NCI-H82 treated with DMSO at 0.1 percent for 48 hours (cell line): Measurements from ENCODE around the gene TMEM247.
"Not testable (repeated sequence)": the region's sequence is repeated elsewhere in the genome, so short reads cannot be mapped to it uniquely, and the experiment has no call there.

ENCODE experiments used
- DNase-seq: peaks from one replicate; lab custom pipeline; 2025; ENCODE audit not compliant: unreplicated experiment; lab: John Stamatoyannopoulos, UW

TMEM247 gene

GRCh38 chr2:46509804-46510203 is 30.4 kb downstream of the TMEM247 start:
- DNase-seq = no peak

- DNase-seq = no peak
Observed at GRCh38 chr2:46510598-46511177, 31.3 kb downstream of the TMEM247 start.

- no peak for DNase-seq
Observed at GRCh38 chr2:46512185-46512584, 32.8 kb downstream of the TMEM247 start.

DNA sequence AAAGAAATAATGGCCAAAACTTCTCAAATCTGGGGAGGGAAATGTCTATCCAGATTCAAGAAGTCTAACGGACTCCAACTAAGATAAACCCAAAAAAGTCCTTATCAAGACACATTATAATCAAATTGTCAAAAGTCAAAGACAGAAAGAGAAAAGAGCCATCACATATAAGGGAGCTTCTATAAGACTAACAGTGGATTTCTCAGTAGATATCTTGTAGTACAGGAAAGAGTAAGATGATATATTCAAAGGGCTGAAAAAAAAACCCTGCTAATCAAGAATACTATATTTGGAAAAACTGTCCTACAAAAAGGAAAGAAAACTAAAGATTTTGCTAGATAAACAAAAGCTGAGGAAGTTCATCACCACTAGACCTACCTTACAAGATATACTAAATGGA is 35.4 kb downstream of the TMEM247 start:
- DNase-seq = no peak

DNA sequence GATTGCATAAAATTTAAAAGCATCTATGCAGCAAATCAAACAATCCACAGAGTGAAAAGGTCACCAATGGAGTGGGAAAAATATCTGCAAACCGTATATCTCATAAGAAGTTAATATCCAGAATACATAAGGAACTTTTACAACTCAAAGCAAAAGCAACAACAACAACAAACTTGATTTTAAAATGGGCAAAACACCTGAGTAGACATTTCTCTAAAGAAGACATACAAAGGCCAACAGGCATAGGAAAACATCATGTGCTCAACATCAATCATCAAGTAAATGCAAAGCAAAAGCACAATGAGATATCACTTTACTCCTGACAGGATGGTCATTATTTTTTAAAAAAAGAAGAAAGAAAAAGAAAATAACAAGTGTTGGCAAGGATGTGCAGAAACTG is 38.1 kb downstream of the TMEM247 start:
- DNase-seq = no peak

- DNase-seq = no peak
Observed at GRCh38 chr2:46518861-46519260, 39.5 kb downstream of the TMEM247 start.

- no peak for DNase-seq
Observed at GRCh38 chr2:46519265-46519664, 39.9 kb downstream of the TMEM247 start.

- DNase-seq = no peak
Observed at GRCh38 chr2:46520130-46520711, 40.9 kb downstream of the TMEM247 start.

DNA sequence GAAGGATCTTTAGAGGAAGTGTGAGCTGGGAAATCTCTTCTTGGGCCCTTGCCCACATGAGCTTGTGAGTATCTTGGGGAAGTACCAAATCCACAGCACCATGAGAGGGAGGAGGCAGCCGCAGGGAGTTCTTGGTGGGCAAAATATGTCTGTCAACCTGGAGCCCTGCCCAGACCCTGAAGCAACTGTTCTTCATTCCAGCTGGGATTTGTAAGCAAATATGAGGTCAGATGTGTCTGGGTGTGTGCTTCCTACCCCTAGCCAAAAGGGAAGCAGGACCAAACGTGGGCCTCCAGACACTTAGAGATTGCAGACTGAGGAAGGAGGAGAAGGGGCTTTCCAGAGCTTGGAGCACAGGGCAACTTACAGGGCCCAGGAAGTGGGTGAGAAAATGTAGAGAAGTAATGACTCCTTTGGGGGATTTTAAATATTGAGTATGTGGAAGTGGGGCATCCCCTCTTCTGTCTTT is 41.9 kb downstream of the TMEM247 start:
- DNase-seq = no peak

DNA sequence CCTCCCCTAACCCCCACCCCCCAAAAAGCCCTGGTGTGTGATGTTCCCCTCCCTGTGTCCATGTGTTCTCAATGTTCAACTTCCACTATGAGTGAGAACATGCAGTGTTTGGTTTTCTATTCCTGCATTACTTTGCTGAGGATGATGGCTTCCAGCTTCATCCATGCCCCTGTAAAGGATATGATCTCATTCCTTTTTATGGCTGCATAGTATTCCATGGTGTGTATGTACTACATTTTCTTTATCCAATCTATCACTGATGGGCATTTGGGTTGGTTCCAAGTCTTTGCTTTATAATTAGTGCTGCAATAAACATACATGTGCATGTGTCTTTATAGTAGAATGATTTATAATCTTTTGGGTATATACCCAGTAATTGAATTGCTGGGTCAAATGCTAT is 43.0 kb downstream of the TMEM247 start:
- not testable (repeated sequence) for DNase-seq

DNA sequence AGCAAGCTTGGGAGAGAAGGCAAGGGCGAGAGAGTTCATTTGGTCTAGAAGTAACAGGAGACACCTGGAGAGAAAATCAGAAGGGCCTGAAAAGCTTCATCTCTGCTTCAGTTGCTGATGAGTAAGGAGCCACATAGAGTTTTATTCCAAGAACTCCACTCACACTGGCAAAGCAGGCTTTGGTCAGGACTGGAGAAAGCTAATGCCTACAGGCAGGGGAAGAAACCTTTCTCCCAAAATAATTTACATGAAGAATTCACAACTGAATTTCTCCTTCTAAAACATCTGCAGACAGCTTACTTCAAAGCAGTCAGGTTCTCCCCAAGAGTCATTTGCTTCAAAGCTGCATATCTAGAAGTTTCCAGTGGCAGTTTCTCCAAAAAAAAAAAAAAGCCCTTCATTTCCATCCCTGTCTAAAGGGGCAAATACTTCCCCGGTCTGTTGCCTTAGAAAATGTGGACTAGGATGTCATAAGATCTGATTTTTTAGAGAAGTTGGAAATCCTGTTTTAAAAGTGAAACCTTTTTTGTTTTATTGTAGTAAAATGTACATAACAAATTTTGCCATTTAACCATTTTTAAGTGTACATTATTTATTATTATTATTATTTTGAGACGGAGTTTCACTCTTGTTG is 46.3 kb downstream of the TMEM247 start:
- DNase-seq = no peak

- DNase-seq = no peak
Observed at GRCh38 chr2:46528880-46529279, 49.5 kb downstream of the TMEM247 start.

- DNase-seq = no peak
Observed at GRCh38 chr2:46530639-46531038, 51.3 kb downstream of the TMEM247 start.

GRCh38 chr2:46531863-46532262 is 52.5 kb downstream of the TMEM247 start:
- no peak for DNase-seq
